ENCODE measurements around the gene LBP.
"Not testable (repeated sequence)": the region's sequence is repeated elsewhere in the genome, so short reads cannot be mapped to it uniquely, and the experiment has no call there.

Gene LBP

GRCh38 chr20:38317422-38317821 is 28.9 kb upstream of the LBP start:
- no peak for DNase-seq (ENCODE audit: extremely low read depth in 1 of 2, low read depth in 1 of 2)

GRCh38 chr20:38320221-38320620 is 26.1 kb upstream of the LBP start:
- no peak for DNase-seq (ENCODE audit: extremely low read depth in 1 of 2, low read depth in 1 of 2)

GRCh38 chr20:38321959-38322598 is 24.2 kb upstream of the LBP start:
- DNase-seq (ENCODE audit: extremely low read depth in 1 of 2, low read depth in 1 of 2) = no peak

- no peak for DNase-seq (ENCODE audit: extremely low read depth in 1 of 2, low read depth in 1 of 2)
Observed at GRCh38 chr20:38324159-38324558, 22.1 kb upstream of the LBP start.

- DNase-seq (ENCODE audit: extremely low read depth in 1 of 2, low read depth in 1 of 2) = no peak
Observed at GRCh38 chr20:38325167-38325566, 21.1 kb upstream of the LBP start.

GRCh38 chr20:38325905-38326304 is 20.4 kb upstream of the LBP start:
- DNase-seq (ENCODE audit: extremely low read depth in 1 of 2, low read depth in 1 of 2) = no peak

GRCh38 chr20:38326309-38326708 is 20.0 kb upstream of the LBP start:
- DNase-seq (ENCODE audit: extremely low read depth in 1 of 2, low read depth in 1 of 2) = no peak

- DNase-seq (ENCODE audit: extremely low read depth in 1 of 2, low read depth in 1 of 2) = no peak
Observed at GRCh38 chr20:38330638-38331037, 15.6 kb upstream of the LBP start.

GRCh38 chr20:38331245-38331644 is 15.0 kb upstream of the LBP start:
- DNase-seq (ENCODE audit: extremely low read depth in 1 of 2, low read depth in 1 of 2) = no peak

GRCh38 chr20:38331814-38332213 is 14.5 kb upstream of the LBP start:
- DNase-seq (ENCODE audit: extremely low read depth in 1 of 2, low read depth in 1 of 2) = no peak

GRCh38 chr20:38334016-38334415 is 12.3 kb upstream of the LBP start:
- no peak for DNase-seq (ENCODE audit: extremely low read depth in 1 of 2, low read depth in 1 of 2)

GRCh38 chr20:38336726-38337125 is 9.6 kb upstream of the LBP start:
- DNase-seq (ENCODE audit: extremely low read depth in 1 of 2, low read depth in 1 of 2) = no peak

- no peak for DNase-seq (ENCODE audit: extremely low read depth in 1 of 2, low read depth in 1 of 2)
Observed at GRCh38 chr20:38337561-38338140, 8.6 kb upstream of the LBP start.

- no peak for DNase-seq (ENCODE audit: extremely low read depth in 1 of 2, low read depth in 1 of 2)
Observed at GRCh38 chr20:38338849-38339520, 7.3 kb upstream of the LBP start.

- DNase-seq (ENCODE audit: extremely low read depth in 1 of 2, low read depth in 1 of 2) = not testable (repeated sequence)
Observed at GRCh38 chr20:38339521-38339896, 6.8 kb upstream of the LBP start.

GRCh38 chr20:38339997-38340396 is 6.3 kb upstream of the LBP start:
- no peak for DNase-seq (ENCODE audit: extremely low read depth in 1 of 2, low read depth in 1 of 2)

- no peak for DNase-seq (ENCODE audit: extremely low read depth in 1 of 2, low read depth in 1 of 2)
Observed at GRCh38 chr20:38340693-38341092, 5.6 kb upstream of the LBP start.

GRCh38 chr20:38342216-38342615 is 4.1 kb upstream of the LBP start:
- no peak for DNase-seq (ENCODE audit: extremely low read depth in 1 of 2, low read depth in 1 of 2)

- no peak for DNase-seq (ENCODE audit: extremely low read depth in 1 of 2, low read depth in 1 of 2)
Observed at GRCh38 chr20:38342713-38343310, 3.5 kb upstream of the LBP start.

- no peak for DNase-seq (ENCODE audit: extremely low read depth in 1 of 2, low read depth in 1 of 2)
Observed at GRCh38 chr20:38343311-38344106, 2.8 kb upstream of the LBP start.

- DNase-seq (ENCODE audit: extremely low read depth in 1 of 2, low read depth in 1 of 2) = no peak
Observed at GRCh38 chr20:38344107-38344701, 2.1 kb upstream of the LBP start.
